KOPT-K1 (cell line): ENCODE measurements around the gene SEC24C.
A peak's percentile ranks its signal among the peaks of the same experiment; 100 is the strongest.
"Not testable (repeated sequence)": the region's sequence is repeated elsewhere in the genome, so short reads cannot be mapped to it uniquely, and the experiment has no call there.

Source experiments
- H3K27ac ChIP-seq: fragments of 200-600 bp; sonication (generic); 2 replicates; pipeline ENCODE4 v1.5.1; 2016; ENCODE audit warnings: antibody characterized with exemption, mild to moderate bottlenecking, low read depth, low read length; ENCODE audit not compliant: poor library complexity, severe bottlenecking
- H3K36me3 ChIP-seq: fragments of 200-600 bp; sonication (generic); 2 replicates; pipeline ENCODE4 v1.5.1; 2017; ENCODE audit warnings: antibody characterized with exemption, mild to moderate bottlenecking, low read length, moderate library complexity; ENCODE audit not compliant: insufficient read depth
- H3K9me3 ChIP-seq: fragments of 200-600 bp; sonication (generic); 2 replicates; pipeline ENCODE4 v1.5.1; 2017; ENCODE audit warnings: antibody characterized with exemption, low read length, mild to moderate bottlenecking; ENCODE audit not compliant: insufficient read depth, poor library complexity, severe bottlenecking

SEC24C gene

GRCh38 chr10:73779018-73779417 is 34.8 kb downstream of the SEC24C start:
- Histone ChIP-seq H3K9me3 (no peaks in the 10 kb centered on the region), H3K27ac (no peak overlapping the region), H3K36me3 (peaks cover 61% of the 10 kb centered on the region)

- peaks cover 54% of the 10 kb centered on the region for H3K36me3 ChIP-seq
- H3K9me3 ChIP-seq = no peaks in the 10 kb centered on the region
- no peak overlapping the region for H3K27ac ChIP-seq
These were observed 35.5 kb downstream of the SEC24C start for GRCh38 chr10:73779539-73780197.

- no peaks in the 10 kb centered on the region for H3K9me3 ChIP-seq
- H3K27ac ChIP-seq = no peak overlapping the region
- H3K36me3 ChIP-seq = peaks cover 48% of the 10 kb centered on the region
These were observed 36.1 kb downstream of the SEC24C start for GRCh38 chr10:73780301-73780700.

GRCh38 chr10:73780966-73781365 is 36.8 kb downstream of the SEC24C start:
- Histone ChIP-seq H3K9me3 (no peaks in the 10 kb centered on the region), H3K27ac (peak overlapping the region; percentile 80), H3K36me3 (peaks cover 41% of the 10 kb centered on the region)

- Histone ChIP-seq H3K36me3 (peaks cover 37% of the 10 kb centered on the region), H3K9me3 (no peaks in the 10 kb centered on the region), H3K27ac (peak overlapping the region; percentile 80)
These were observed 37.3 kb downstream of the SEC24C start for GRCh38 chr10:73781548-73781878.

- Histone ChIP-seq H3K9me3 (no peaks in the 10 kb centered on the region), H3K27ac (peak within 1 kb of the TSS; percentile 80), H3K36me3 (peaks cover 32% of the 10 kb centered on the region)
These were observed 37.9 kb downstream of the SEC24C start, which contains the start of gene CHCHD1 for GRCh38 chr10:73781879-73782748. Gene CHCHD1 (plus strand): TSS chr10:73782048. CDS start chr10:73782076, 28 bp downstream.

- peak overlapping the region; percentile 80 for H3K27ac ChIP-seq
These were observed 38.5 kb downstream of the SEC24C start for GRCh38 chr10:73782749-73783085.

GRCh38 chr10:73785211-73785720 is 41.1 kb downstream of the SEC24C start, which contains the start of gene ZSWIM8:
Gene ZSWIM8 (plus strand): TSS chr10:73785606. CDS start chr10:73785879, 273 bp downstream.
- peaks cover 21% of the 10 kb centered on the region for H3K36me3 ChIP-seq

More at GRCh38 chr10:73782749-73783085, 38.5 kb downstream of the SEC24C start:
- Histone ChIP-seq H3K9me3 (no peaks in the 10 kb centered on the region), H3K36me3 (peaks cover 25% of the 10 kb centered on the region)

GRCh38 chr10:73785721-73786511 is 41.7 kb downstream of the SEC24C start:
- peaks cover 27% of the 10 kb centered on the region for H3K36me3 ChIP-seq
- peak overlapping the region; percentile 65 for H3K27ac ChIP-seq

More at GRCh38 chr10:73785211-73785720, 41.1 kb downstream of the SEC24C start, which contains the start of gene ZSWIM8:
- Histone ChIP-seq H3K27ac (peak within 1 kb of the TSS; percentile 65), H3K9me3 (no peaks in the 10 kb centered on the region)

GRCh38 chr10:73786512-73786885 is 42.3 kb downstream of the SEC24C start:
- Histone ChIP-seq H3K9me3 (no peaks in the 10 kb centered on the region), H3K36me3 (peaks cover 33% of the 10 kb centered on the region), H3K27ac (peak overlapping the region; percentile 65)

More at GRCh38 chr10:73785721-73786511, 41.7 kb downstream of the SEC24C start:
- H3K9me3 ChIP-seq = no peaks in the 10 kb centered on the region

- not testable (repeated sequence) for H3K9me3 ChIP-seq, H3K27ac ChIP-seq
- peaks cover 40% of the 10 kb centered on the region for H3K36me3 ChIP-seq
These were observed 43.0 kb downstream of the SEC24C start for GRCh38 chr10:73787031-73787800.

GRCh38 chr10:73788864-73789658 is 44.9 kb downstream of the SEC24C start:
- Histone ChIP-seq H3K36me3 (peaks cover 58% of the 10 kb centered on the region), H3K9me3 (no peaks in the 10 kb centered on the region), H3K27ac (no peak overlapping the region)

- Histone ChIP-seq H3K36me3 (peaks cover 64% of the 10 kb centered on the region), H3K9me3 (no peaks in the 10 kb centered on the region), H3K27ac (no peak overlapping the region)
These were observed 45.5 kb downstream of the SEC24C start for GRCh38 chr10:73789659-73790055.
